Stimulated activated naive CD4-positive, alpha-beta T cell treated with Interleukin-2 at 50 U/mL for 16 hours (primary cell): ENCODE data around the gene U2AF1L4.

Experiments
- DNase-seq: peaks from one replicate; lab custom pipeline; 2025; lab: John Stamatoyannopoulos, UW

The U2AF1L4 gene

DNA sequence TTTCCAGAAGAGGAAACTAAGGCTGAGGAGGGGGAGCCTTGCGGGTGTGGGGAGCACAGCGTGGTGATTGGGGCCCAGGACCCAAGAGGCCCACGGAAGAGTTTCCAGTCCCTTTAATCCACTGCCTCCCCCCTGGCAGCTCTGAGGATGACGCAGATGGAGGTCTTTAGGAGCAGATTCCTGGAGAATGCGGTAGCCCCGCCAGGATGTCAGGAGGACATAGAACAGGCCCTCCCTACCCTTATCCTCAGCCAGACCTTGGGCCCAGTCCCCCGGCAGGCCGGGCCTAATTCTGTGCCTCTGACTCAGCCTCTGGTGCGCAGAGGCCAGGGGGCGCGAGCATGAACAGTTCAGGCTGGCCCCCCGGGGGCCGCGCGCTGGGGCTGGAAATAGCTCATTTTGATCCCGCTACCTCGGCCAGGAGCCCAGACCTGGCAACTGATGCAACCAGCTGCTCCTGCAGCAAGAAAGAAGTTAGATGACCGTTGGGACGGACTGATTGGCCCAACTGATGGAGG is 12.1 kb upstream of the U2AF1L4 start:
- peak; percentile 33 for DNase-seq

DNA sequence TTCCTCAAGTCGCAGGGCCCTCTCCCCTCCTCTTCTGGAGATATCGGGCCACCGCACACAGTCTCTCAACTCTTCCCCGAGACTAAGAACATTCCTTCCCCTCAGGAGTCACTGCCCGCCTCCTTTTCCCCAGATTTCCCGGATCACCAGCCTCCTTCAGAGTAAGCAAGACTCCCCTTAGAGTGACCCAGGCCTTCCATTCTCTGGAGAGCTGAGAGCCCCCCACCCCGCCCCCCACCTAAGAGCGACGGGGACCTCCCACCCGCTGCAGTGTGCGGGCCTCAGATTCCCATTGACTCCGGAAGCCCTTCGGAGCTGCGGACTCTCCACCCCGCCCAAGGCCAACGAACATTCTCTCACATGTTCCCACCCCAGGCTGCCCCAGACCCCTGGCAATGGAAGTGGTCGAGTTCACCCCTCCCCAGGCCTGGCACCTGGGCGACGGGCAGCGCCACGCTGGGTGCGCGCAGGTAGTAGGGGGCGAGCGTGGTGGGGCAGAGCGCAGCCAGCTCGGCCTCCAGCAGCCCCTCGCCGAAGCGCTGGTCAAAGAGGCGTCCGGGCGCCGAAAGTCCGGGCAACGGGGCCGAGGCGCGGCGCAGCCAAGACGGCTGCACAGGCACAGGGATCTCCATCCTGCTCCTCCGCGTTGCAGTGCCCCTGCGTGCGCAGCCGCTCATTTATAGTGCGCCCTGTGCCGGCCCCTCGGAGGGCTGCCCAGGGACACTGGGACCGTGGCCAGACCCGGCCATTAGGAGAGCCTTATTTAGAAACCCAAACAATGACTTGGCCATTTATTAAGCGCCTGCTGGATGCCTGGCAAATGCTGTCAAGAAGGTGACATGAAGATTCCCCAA is 11.4 kb upstream of the U2AF1L4 start, which contains the start of gene HSPB6:
Gene HSPB6, minus strand, starts transcription at position 653 of the 854 bp plus-strand sequence. Its CDS starts 21 bp downstream, at position 632.
- DNase-seq: no peak

DNA sequence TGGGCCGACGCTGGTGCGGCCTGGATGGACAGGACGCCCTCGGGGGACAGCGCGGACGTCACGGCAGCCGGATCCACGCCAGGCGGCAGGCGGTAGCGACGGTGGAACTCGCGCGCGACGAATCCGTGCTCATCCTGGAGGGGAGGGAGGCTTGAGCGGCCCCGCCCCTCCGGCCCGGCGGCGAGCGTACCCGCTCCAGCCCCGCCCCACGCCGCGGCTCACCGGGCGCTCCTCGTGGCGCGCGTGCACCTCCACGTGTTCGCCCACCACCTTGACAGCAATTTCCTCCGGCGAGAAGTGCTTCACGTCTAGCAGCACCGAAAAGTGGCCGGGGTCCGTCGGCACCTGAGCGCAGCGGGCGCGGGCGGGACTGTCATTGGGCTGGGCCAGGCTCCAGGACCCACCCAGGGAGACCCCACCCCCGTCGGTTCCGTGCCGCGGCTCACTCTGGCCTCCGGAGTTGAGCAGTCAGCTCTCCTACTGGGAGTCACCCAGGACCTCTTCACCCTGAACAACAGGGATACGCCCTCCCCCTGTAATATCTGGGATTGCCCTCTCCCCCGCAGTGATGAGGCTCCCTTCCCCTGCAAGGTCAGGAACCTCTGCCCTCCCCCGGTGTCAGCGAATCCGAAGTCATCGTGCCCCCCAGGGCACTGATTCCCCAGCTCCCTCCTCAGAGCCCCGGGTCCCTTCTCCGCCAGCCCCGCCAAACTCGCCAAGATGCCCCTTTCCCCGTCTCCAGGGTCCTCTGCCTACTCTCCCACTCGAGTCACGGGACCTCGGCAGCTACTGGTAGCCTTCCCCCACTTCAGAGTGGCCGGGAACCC is 10.5 kb upstream of the U2AF1L4 start:
- peak; percentile 48 for DNase-seq

DNA sequence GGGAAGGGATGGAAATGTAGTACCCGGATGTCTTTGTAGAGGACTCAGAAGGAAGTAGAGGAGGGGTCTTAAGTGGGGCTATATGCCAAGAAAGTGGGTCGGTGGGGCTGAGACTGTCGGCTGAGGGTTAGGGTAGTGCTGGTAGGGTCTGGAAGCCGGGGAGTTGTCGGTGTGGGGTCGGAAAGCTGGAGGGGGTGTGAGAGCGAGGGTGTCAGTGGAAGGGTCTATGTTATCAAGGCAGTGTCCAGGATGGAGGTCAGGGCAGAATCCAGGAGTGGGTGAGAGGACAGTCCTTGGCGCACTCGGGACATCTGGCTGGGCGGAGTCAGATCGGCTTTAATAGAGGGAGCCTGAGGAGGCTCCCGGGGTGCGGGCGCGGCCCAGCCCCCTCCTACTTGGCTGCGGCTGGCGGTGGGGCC is 9.9 kb upstream of the U2AF1L4 start:
- DNase-seq: no peak

DNA sequence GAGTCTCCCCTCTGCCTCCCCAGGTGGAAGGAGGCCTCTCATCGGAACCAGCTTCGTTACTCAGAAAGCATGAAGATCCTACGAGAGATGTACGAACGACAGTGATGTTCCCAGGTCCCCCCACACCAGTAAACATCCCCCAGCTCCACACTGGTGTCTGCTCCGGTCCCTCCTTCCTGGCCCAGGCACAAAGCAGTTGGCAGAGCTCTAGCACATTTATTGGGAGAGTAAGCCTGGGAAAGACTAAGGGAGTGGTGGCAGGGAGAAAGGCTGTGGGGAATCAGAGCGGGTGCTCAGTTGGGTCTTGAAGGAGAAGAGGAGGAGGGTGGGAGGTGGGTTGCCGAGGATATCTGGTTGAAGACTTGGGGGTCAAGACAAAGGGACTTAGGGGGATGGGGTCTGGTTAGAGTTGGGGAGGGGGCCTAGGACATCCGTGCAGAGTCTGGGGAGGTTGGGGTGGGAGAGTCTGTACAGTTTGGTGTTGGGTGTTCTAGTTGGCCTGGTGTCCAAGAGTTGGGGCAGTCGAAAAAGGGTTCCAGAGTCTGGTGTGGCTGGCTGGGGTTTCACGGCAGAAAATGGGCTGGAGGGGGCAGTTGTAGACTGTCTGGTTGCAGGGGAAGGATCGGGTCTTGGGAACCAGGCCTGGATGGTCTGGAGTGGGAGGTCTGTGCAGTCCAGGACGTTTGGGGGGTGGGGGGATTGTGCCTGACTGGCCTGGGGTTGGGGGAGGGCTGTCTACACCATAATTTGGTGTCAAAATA is 9.3 kb upstream of the U2AF1L4 start:
- no peak for DNase-seq

DNA sequence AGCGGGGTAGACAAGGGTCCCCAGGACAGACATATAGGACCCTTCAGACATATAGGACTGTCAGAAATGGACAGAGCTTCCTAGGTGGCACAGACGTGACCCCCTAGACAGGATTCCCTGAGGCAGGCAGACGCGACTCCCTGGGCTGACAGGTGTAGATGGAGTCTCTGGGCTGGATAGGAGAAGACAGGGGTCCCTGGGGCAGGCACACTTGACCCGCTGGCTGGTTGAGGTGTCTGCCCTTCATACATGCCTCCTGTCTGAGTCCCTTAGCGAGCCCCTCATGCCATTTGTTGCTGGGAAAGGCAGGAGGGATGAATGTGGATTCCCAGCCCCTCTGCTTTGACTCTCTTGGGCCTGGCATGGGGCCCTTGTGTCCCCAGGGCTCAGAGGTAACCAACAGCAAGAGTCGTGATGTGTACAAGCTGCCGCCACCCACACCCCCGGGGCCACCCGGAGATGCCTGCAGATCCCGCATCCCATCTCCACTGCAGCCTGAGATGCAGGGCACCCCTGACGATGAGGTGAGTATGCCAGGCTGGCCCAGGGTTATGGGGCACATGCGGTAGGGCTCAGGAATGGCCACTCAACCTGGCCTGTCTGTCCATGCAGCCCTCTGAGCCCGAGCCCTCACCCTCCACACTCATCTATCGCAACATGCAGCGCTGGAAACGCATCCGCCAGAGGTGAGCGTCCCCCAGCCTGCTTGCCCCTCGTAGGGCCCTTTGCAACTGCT is 8.6 kb upstream of the U2AF1L4 start:
- no peak for DNase-seq

DNA sequence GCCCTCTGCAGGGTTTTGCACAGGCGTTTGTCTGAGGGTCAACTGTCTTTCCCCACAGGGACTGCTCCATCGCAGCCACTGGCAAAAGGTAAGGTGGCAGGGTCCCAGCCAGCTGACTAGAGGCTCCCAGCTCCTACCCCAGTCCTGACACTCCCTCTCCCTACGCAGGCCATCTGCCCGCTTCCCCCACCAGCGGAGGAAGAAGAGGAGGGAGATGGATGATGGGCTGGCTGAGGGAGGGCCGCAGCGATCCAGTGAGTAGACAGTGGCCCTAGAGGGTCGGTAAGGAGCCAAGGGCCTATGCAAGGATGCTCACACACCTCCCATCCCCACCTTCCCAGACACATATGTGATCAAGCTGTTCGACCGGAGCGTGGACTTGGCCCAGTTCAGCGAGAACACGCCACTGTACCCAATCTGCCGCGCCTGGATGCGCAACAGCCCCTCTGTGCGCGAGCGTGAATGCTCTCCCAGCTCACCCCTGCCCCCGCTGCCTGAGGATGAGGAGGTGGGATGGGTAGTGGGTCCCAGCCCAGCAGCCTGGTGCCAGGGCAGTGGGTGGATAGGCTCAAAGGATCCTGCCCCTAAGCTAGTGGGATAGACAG is 7.6 kb upstream of the U2AF1L4 start:
- DNase-seq: no peak

DNA sequence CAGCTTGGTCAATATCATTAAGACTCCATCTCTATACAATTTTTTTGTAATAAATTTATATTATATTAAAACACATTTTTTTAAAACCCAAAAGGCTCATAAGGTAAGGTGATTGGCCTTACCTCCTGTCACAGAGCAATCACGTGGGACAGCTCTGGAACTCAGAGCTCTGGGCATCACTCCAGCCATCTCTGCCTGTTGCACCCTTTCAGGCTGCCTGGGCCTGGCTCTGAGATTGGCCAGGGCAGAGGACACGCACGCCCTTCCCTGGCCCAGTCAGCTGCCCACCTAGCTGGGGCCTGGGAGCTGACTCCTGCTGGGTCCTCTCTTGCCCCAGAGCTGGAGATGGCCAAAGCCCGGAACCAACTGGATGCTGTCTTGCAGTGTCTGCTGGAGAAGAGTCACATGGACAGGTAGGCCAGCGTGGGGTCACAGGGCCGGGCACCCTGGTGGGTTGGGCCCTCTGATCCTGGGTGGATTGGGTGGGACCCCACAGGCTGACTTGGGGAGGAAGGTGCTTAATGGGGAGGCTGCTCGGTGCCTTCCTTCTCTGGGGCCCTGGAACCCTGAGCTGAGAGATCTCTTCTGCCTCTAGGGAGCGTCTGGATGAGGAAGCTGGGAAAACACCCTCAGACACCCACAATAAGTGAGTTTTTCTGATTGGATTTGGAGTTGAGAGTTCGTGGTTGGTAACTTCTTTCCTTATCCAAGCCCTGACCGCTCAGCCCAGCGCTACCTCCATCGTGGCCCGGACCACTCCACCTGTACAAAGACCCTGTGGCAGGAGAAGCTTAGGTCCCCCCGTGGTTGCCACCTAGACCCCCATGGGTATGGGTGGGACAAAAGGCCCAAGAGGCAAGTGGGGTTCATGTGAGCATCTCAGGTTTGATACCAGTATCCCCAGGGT is 6.9 kb upstream of the U2AF1L4 start:
- no peak for DNase-seq

DNA sequence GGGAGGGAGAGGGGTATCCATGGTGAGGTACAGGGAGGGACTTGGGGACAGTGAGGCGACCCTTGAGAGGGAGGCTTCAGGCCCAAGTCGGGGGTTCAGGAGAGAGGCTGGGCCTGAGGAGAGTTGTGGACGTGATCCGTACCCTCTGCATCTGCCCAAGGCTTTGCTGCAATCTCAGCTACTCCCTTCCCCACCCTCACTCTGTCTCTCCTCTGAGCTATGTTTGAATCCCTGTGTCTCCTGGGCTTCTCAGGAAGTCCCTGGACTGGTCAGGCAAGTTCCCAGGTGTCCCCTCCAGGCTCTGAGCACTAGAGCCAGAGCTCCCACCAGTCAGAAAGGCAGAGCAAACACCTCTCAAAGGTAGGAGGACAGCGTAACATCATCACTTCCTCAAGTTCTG is 4.9 kb upstream of the U2AF1L4 start:
- no peak for DNase-seq

DNA sequence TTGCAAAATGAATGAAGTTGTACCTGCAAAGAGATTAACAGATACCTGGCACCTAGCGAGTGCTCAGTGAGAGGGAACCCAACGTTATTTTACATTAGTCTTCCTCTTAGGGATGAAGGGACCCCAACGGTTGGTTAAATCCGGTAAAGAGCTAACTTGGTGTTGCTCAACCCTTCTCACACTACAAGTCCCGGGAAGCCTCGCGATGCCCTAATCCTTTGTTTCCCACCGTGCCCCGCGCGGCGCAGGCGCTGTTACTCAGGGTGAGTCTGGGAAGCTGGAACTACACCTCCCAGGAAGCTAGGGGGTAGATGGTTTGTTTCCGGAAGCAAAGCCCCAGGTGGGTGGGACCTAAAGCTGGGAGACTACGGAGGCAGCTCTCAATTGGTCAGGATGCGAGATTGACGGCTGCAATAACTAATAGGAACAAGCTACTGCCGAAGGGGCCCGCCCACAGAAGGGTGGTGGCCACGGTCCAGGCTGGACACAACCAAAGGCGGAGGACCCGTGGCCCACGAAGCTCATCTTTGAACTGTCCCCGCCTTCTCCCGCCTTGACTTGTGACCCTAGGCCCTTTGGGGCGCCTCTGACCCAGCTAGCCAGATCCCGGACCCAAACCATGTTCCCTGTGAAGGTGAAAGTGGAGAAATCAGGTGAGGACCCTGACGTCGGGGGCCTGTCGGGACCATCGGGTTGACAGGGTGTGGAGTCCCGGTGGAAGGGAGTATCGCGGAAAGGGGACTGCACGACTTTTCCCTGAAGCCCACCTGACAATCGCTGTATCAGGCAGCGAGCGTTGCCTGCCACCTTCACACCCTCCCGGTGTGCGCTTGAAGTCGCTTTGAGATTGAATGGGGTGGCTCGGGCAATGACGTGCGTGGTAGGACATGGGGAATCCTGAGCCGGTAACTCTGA is 3.1 kb upstream of the U2AF1L4 start, which contains the start of gene LIN37:
Gene LIN37, plus strand, starts transcription at position 471 of the 915 bp plus-strand sequence. Its CDS starts 149 bp downstream, at position 620.
- peak; percentile 99 for DNase-seq

DNA sequence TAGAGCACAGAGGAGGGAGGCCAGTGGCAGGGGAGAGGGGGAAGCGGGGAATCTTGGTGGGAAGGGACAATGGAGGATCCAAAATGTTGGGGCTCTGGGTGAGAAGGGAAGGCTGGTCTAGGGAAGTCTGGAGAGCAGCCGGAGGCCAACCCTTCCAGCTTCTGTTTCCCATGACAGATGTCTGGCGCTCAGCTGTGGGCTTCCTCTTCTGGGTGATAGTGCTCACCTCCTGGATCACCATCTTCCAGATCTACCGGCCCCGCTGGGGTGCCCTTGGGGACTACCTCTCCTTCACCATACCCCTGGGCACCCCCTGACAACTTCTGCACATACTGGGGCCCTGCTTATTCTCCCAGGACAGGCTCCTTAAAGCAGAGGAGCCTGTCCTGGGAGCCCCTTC is 1.3 kb upstream of the U2AF1L4 start:
- no peak for DNase-seq

DNA sequence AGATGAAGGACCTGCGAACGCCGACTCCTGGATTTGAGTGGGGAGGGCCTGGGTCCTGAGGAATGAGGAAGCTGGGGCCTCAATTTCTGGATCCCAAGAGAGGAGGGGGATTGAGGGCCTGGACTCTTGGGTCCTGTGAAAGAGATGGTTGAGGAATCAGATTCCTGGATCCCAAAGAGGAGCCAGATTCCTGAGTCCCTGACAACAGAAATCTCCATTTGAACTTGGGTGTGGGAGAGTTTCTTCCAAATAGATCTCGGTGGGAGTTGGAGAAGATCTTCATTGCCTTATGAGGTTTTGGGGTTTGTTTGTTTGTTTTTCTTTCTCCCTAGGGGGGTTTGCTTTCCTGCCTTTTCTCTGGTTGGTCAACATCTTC is 857 bp upstream of the U2AF1L4 start:
- DNase-seq: no peak

DNA sequence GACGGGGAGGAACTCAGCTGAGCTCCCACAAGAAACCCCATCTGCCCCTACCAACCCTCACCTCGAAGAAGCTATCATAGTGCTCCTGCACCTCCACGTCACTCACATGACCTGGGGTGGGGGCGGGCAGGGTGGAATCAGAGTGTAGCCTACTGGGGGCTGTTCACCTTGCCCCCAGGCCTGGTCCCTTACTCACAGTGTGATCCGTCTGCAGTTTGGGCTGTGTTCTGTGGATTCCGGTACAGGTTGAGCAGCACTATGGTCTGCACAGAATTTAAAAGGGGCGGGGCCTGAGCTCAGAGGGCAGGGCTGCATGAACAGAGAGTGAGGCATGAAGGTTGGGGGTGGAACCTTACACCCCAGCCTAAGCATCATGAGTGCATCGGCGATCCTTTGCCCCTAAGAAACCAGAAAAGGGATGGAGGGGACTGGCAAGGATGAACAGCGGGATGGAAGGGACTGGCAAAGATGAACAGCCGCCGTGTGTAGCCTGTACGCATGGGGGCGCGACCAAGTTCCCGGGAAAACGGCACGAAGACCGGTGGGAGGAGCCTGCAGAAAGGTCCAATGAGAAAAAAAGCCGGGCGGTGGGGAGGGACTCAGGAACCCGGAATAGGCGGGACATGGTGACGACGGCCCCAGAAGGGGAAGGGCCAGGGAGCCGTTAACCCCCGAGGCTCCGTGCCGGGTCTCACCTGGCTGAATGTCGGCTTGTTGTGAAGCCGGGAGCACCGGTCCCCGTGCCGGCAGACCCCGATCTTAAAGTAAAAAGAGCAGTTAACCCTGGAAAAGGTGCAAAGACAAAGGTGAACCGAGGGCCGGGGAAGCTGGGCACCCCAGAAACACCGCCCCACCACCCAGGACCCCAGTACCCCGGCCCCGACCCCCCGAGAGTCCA is 539 bp downstream of the U2AF1L4 start:
- peak; percentile 91 for DNase-seq

DNA sequence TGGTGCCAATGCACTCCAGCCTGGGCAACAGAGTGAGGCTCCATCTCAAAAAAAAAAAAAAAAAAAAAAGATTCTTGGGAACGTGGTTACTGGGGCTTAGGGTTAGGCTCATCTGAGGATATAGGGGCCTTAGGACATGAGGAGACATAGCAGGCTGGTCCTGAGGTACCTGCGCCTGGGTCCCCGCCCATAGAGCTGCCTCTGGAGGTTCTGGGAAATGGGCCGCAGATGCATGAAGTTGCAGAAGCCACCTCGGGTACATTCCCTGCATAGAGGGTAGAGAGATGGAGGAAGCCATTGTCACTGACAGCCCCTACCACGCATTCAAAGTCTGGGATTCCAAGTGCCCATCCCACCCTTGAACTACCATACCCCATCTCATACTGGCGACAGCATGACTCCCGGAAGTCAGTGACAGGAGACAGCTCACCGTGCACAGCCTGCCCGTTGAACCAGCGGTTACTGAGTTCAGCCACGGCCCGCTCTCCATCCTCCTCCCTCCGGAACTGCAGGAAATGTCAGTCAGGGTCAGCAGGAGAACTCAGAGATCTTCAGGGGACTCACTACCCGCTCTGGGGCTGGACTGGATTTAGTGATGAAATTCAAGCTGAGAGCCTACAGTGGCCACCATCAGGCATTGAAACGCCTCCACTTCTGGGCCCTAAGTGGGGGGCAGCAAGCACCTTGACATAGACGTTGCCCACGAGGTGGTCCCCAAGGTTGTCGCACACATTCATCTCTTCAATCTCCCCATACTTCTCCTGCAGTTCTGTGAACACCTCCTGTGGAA is 1.4 kb downstream of the U2AF1L4 start:
- DNase-seq: no peak

DNA sequence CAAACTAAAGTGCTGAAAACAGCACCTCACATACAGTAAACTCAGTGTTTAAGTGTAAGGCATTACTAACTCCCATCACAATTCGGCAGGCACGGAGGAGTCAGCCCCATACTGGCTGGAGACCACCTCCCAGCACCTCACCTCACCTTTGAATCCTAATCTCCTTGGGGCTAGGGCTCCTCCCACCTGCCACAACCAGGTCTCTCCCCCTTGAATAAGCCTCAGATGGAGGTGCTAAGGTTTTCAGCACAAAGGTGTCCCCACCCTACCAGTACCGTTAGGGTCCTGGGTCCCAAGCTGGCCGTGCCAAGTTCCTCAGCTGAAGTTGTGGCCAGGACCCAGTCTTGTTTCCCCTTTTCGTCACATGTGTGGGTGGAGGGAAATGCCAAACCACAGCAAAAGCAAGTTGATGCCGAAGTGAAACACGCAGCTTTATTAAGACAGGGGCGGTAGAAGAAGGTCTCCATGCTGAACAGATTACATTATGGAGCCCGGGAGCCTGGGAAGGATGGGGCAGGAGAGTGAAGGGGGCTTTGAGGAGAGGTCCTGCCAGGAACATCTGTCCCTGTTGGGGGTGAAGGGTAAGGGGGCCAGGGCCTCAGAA is 3.0 kb downstream of the U2AF1L4 start, which contains the start of gene IGFLR1:
Gene IGFLR1, minus strand, starts transcription at position 332 of the 604 bp plus-strand sequence. CDS start 1,272 bp downstream, outside the sequence.
- peak; percentile 76 for DNase-seq

DNA sequence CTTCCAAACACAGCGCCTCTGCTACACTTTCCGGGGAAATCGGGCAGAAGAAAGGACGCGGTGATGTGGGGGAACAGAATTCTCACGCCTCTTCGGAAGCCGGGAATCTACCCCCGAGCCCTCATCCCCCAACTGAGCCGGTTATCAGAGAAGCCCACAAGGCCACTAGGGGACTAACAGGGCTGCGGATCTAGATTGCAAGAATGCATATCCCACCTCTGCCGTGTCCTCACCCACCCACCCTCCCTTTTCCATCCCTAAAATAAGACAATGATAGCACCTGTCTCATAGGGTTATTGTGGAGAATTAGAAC is 4.1 kb downstream of the U2AF1L4 start:
- DNase-seq: no peak
